T-helper 22 cell (primary cell): ENCODE measurements around the gene DENND1A.
"Not testable (repeated sequence)": the region's sequence is repeated elsewhere in the genome, so short reads cannot be mapped to it uniquely, and the experiment has no call there.

Experiments
- DNase-seq: peaks from one replicate; pipeline ENCODE4 v3.0.0-alpha.2; 2020; ENCODE audit warnings: low read depth

The DENND1A gene

GRCh38 chr9:123923377-123923776 is 6.5 kb downstream of the DENND1A start:
- no peak for DNase-seq

- DNase-seq: no peak
Measured at GRCh38 chr9:123922911-123923310, 7.0 kb downstream of the DENND1A start.

GRCh38 chr9:123922431-123922830 is 7.5 kb downstream of the DENND1A start:
- DNase-seq: no peak

GRCh38 chr9:123914517-123915196 is 15.3 kb downstream of the DENND1A start:
- DNase-seq: no peak

- no peak for DNase-seq
Measured at GRCh38 chr9:123912167-123912897, 17.6 kb downstream of the DENND1A start.

GRCh38 chr9:123911024-123911423 is 18.9 kb downstream of the DENND1A start:
- DNase-seq: no peak

- not testable (repeated sequence) for DNase-seq
Measured at GRCh38 chr9:123909192-123909591, 20.7 kb downstream of the DENND1A start.

- DNase-seq: not testable (repeated sequence)
Measured at GRCh38 chr9:123903550-123903949, 26.4 kb downstream of the DENND1A start.

GRCh38 chr9:123894822-123895221 is 35.1 kb downstream of the DENND1A start:
- no peak for DNase-seq

- no peak for DNase-seq
Measured at GRCh38 chr9:123893831-123894460, 36.0 kb downstream of the DENND1A start.

GRCh38 chr9:123893115-123893514 is 36.8 kb downstream of the DENND1A start:
- no peak for DNase-seq

- DNase-seq: no peak
Measured at GRCh38 chr9:123887837-123888236, 42.1 kb downstream of the DENND1A start.

- DNase-seq: not testable (repeated sequence)
Measured at GRCh38 chr9:123885834-123886233, 44.1 kb downstream of the DENND1A start.

GRCh38 chr9:123883634-123884033 is 46.3 kb downstream of the DENND1A start:
- DNase-seq: no peak

- no peak for DNase-seq
Measured at GRCh38 chr9:123881604-123882003, 48.3 kb downstream of the DENND1A start.

GRCh38 chr9:123880420-123880819 is 49.5 kb downstream of the DENND1A start:
- DNase-seq: no peak

GRCh38 chr9:123876750-123877149 is 53.2 kb downstream of the DENND1A start:
- no peak for DNase-seq

- no peak for DNase-seq
Measured at GRCh38 chr9:123872710-123873109, 57.2 kb downstream of the DENND1A start.

GRCh38 chr9:123871781-123872180 is 58.1 kb downstream of the DENND1A start:
- no peak for DNase-seq

- DNase-seq: no peak
Measured at GRCh38 chr9:123868002-123868401, 61.9 kb downstream of the DENND1A start.

GRCh38 chr9:123867034-123867433 is 62.9 kb downstream of the DENND1A start:
- no peak for DNase-seq

GRCh38 chr9:123866497-123866896 is 63.4 kb downstream of the DENND1A start:
- DNase-seq: no peak
